MM.1S (cell line): Measurements from ENCODE around the gene ZNF526.

Source experiments
- EZH2 ChIP-seq: fragments of 300-600 bp; sonication (generic); optimal IDR thresholded peaks from 2 replicates; pipeline ENCODE3; 2017; ENCODE audit warnings: low read depth, mild to moderate bottlenecking, antibody characterized with exemption, low read length, mixed read lengths
- EZH2phosphoT487 ChIP-seq: fragments of 300-600 bp; sonication (generic); IDR thresholded peaks from 2 replicates; pipeline ENCODE4 v1.6.1; 2018; ENCODE audit warnings: antibody characterized with exemption, low read length
- TF ChIP-seq, protein P1 (sequence below): fragments of 300-600 bp; sonication (generic); IDR thresholded peaks from 2 replicates; pipeline ENCODE4 v1.5.1; 2016; ENCODE audit warnings: antibody characterized with exemption, low read length, mixed read lengths

DNA sequence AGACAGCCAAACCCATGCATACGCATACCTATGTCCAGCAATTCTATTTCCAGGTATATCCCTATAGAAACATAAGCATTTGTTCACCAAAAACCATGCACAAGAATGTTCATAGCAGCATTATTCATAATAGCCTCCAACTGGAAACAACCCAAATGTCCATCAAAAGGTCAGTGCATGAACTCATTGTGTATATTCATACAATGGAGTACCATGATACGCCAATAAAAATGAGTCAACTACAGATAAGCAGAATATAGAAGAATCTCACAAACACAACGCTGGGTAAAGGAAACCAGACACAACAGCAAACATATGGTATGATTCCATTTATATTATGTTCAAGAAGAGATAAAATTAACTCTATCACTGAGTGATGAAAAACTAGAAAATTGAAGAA is 26.4 kb upstream of the ZNF526 start:
- TF ChIP-seq, protein P1, sequence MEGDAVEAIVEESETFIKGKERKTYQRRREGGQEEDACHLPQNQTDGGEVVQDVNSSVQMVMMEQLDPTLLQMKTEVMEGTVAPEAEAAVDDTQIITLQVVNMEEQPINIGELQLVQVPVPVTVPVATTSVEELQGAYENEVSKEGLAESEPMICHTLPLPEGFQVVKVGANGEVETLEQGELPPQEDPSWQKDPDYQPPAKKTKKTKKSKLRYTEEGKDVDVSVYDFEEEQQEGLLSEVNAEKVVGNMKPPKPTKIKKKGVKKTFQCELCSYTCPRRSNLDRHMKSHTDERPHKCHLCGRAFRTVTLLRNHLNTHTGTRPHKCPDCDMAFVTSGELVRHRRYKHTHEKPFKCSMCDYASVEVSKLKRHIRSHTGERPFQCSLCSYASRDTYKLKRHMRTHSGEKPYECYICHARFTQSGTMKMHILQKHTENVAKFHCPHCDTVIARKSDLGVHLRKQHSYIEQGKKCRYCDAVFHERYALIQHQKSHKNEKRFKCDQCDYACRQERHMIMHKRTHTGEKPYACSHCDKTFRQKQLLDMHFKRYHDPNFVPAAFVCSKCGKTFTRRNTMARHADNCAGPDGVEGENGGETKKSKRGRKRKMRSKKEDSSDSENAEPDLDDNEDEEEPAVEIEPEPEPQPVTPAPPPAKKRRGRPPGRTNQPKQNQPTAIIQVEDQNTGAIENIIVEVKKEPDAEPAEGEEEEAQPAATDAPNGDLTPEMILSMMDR = no peak
- TF ChIP-seq EZH2 (no peak), EZH2phosphoT487 (no peak)
